HUES64 (cell line): Measurements from ENCODE around the gene IGFALS.

Experiments used
- H3K27ac ChIP-seq: 2 replicates; pipeline ENCODE4 v1.7.0; 2013; ENCODE audit warnings: low read depth, low read length, inconsistent platforms
- H3K27me3 ChIP-seq: 2 replicates; pipeline ENCODE4 v1.6.1; 2013; ENCODE audit warnings: mild to moderate bottlenecking, low read length; ENCODE audit not compliant: insufficient read depth
- H3K36me3 ChIP-seq: 2 replicates; pipeline ENCODE4 v1.6.1; 2013; ENCODE audit warnings: mild to moderate bottlenecking, low read length; ENCODE audit not compliant: insufficient read depth
- H3K4me1 ChIP-seq: 2 replicates; pipeline ENCODE4 v1.6.1; 2013; ENCODE audit warnings: mild to moderate bottlenecking, low read length, moderate library complexity; ENCODE audit not compliant: insufficient read depth
- H3K4me3 ChIP-seq: 2 replicates; pipeline ENCODE4 v1.5.1; 2013; ENCODE audit warnings: mild to moderate bottlenecking, low read length, moderate library complexity
- H3K9ac ChIP-seq: 2 replicates; pipeline ENCODE4 v1.6.1; 2013; ENCODE audit warnings: mild to moderate bottlenecking, low read depth, low read length
- H3K9me3 ChIP-seq: 2 replicates; pipeline ENCODE4 v1.6.1; 2013; ENCODE audit warnings: low read depth, low read length; ENCODE audit not compliant: insufficient read depth
- WGBS: fragments of 150-250, 120-280 bp; methylation state at CpG from one replicate; pipeline ENCODE4 v1.1.7; 2013; ENCODE audit warnings: missing lambda C conversion rate; 5-methylcytosine and 5-hydroxymethylcytosine counted together

Gene IGFALS

GRCh38 chr16:1794908-1795666, 1.6 kb upstream of the IGFALS start:
- Histone ChIP-seq H3K9me3 (peaks cover 21% of the 10 kb centered on the region), H3K4me3 (no peak overlapping the region), H3K27ac (no peak overlapping the region), H3K27me3 (no peaks in the 10 kb centered on the region), H3K36me3 (no peaks in the 10 kb centered on the region), H3K9ac (no peak overlapping the region), H3K4me1 (no peaks in the 10 kb centered on the region)
- whole genome bisulfite sequencing: 92% methylated on average over 32 of the region's 32 CpGs

DNA sequence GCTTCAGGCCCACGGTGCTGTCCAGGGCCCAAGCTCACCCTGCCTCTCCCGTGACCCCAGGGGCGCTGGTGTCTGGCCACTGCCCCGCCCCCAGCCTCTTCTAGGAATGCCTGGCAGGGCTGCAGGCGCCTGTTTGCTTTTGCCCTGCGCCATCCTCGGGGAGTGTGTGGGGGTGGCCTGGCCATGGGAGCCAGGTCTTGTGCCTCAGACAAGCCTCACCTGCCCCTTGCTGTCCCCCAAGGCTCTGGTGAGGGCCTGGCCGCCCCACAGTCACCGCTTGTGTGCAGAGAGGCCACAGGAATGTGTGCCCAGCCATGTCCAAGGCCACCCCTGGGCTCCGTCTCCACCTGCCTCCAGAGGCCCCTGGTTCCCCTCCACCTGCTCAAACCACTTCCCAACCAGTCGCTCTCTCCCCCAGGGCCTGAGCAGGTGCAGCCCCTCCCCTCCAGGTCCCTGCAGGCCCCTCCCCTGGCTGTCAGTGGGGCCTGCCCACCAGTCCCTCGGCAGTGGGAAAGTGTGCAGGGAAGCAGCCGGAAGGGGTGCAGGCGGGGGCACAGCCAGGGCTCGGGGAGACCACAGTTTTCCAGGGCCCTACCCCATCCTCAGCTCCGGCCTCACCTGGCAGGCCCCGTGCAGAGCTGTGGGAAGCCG, 841 bp upstream of the IGFALS start:
- Histone ChIP-seq H3K27ac (no peak overlapping the region), H3K4me1 (no peaks in the 10 kb centered on the region), H3K27me3 (no peaks in the 10 kb centered on the region), H3K9ac (no peak overlapping the region), H3K4me3 (no peak overlapping the region), H3K9me3 (peaks cover 19% of the 10 kb centered on the region), H3K36me3 (no peaks in the 10 kb centered on the region)
- 85% methylated on average over 18 of the region's 18 CpGs for WGBS

- H3K9ac ChIP-seq: no peak overlapping the region
- H3K27ac ChIP-seq: no peak overlapping the region
- H3K9me3 ChIP-seq: peaks cover 9% of the 10 kb centered on the region
- peaks cover 11% of the 10 kb centered on the region for H3K36me3 ChIP-seq
- no peaks in the 10 kb centered on the region for H3K4me1 ChIP-seq
- H3K4me3 ChIP-seq: no peak overlapping the region
- 96% methylated on average over 33 of the region's 33 CpGs for WGBS
- no peaks in the 10 kb centered on the region for H3K27me3 ChIP-seq
Measured at GRCh38 chr16:1792836-1793577, 498 bp downstream of the IGFALS start.

DNA sequence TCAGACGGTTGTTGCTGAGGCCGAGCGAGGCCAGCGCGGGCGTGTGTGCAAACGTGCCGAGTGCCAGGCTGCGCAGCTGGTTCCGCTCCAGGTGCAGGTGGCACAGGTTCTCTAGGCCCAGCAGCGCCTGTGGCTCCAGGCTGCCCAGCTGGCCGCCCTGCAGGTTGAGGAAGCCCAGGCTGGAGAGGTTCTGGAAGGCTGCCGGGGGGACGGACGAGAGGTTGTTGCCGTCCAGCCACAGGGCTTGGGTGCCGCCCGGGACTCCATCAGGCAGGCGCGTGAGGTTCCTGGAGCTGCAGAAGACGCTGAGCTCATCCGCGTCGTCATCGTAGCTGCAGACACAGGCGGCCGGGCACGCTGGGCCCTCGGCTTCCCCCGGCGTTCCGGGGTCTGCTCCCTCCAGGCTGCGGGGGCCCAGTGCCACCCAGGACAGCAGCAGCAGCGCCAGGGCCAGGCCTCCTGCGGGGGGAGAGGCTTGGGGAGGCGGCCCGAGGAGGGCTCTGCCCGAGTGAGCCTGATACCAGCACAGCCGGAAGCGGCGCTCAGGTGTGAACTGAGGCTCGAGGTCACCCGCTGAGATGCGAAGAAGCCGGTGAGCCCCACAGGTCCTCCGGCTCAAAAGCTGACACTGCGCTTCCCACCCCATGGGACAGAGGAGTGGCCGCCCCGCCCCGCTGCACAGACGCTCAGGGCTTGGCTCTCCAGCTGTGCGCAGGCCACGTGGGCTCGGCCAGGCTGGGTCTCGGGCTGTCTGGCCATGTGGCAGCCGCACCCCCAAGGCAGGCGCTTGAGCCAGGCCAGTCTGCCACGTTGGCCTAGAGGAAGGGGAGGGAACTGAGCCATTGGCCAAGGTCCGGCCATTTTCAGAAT, 1.3 kb downstream of the IGFALS start:
- Histone ChIP-seq H3K4me3 (no peak overlapping the region), H3K9ac (no peak overlapping the region), H3K27ac (no peak overlapping the region), H3K9me3 (peaks cover 2% of the 10 kb centered on the region; the same call in 1 of the 2 replicates), H3K4me1 (no peaks in the 10 kb centered on the region), H3K27me3 (no peaks in the 10 kb centered on the region), H3K36me3 (peaks cover 16% of the 10 kb centered on the region)
- 93% methylated on average over 59 of the region's 59 CpGs for WGBS

DNA sequence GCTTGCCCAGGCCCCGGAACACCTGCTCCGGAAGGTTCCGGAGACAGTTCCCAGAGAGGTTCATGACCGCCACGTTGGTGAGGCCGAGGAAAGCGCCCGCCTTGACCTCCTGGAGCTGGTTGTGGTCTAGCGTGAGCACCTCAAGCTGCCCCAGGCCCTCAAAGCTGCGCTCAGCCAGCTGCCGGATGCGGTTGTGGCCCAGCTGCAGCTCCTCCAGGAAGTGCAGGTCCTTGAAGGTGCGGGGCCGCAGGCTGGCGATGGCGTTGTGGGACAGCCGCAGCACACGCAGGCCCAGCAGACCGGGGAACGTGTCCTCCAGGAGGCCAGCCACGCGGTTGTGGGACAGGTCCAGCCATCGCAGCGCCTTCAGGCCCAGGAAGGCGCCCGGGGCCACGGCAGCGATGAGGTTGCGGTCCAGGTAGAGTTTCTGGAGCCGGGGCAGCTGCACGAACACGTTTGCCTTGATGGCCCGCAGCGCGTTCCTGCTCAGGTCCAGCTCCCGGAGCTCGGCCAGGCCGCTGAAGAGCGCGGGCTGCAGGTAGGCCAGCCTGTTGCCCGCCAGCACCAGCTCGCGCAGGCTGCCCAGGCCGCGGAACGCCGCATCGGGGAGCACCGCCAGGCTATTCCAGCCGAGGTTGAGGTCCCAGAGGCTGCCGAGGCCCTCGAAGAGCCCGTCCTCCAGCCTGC, 2.1 kb downstream of the IGFALS start:
- no peaks in the 10 kb centered on the region for H3K27me3 ChIP-seq
- H3K4me1 ChIP-seq: no peaks in the 10 kb centered on the region
- H3K27ac ChIP-seq: no peak overlapping the region
- 94% methylated on average over 53 of the region's 53 CpGs for WGBS
- H3K9me3 ChIP-seq: no peaks in the 10 kb centered on the region
- H3K4me3 ChIP-seq: no peak overlapping the region
- H3K9ac ChIP-seq: no peak overlapping the region
- peaks cover 21% of the 10 kb centered on the region for H3K36me3 ChIP-seq

- Histone ChIP-seq H3K36me3 (peaks cover 26% of the 10 kb centered on the region), H3K9ac (no peak overlapping the region), H3K27me3 (no peaks in the 10 kb centered on the region), H3K4me1 (no peaks in the 10 kb centered on the region), H3K27ac (no peak overlapping the region), H3K4me3 (no peak overlapping the region), H3K9me3 (no peaks in the 10 kb centered on the region)
- 97% methylated on average over 44 of the region's 44 CpGs for WGBS
Measured at GRCh38 chr16:1790611-1791255, 2.8 kb downstream of the IGFALS start.

DNA sequence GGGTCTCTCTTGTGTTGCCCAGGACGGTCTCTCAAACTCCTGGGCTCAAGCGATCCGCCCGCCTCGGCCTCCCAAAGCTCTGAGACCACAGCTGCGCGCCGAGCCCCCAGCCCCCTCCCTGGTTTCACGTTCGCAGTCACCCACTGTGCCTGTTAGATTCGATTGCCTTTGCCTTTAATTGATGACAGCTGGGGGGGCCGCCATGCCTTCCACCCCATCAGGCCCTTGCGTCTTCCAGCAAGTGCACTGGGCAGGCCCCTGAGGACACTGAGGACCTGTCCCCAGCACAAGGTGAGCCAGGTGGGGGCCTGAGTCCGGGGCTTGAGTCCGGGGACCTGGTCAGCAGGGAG, 3.3 kb downstream of the IGFALS start:
- H3K9me3 ChIP-seq: no peaks in the 10 kb centered on the region
- H3K27ac ChIP-seq: no peak overlapping the region
- 95% methylated on average over 15 of the region's 15 CpGs for WGBS
- H3K4me3 ChIP-seq: no peak overlapping the region
- H3K9ac ChIP-seq: no peak overlapping the region
- H3K4me1 ChIP-seq: no peaks in the 10 kb centered on the region
- peaks cover 28% of the 10 kb centered on the region for H3K36me3 ChIP-seq
- H3K27me3 ChIP-seq: no peaks in the 10 kb centered on the region

DNA sequence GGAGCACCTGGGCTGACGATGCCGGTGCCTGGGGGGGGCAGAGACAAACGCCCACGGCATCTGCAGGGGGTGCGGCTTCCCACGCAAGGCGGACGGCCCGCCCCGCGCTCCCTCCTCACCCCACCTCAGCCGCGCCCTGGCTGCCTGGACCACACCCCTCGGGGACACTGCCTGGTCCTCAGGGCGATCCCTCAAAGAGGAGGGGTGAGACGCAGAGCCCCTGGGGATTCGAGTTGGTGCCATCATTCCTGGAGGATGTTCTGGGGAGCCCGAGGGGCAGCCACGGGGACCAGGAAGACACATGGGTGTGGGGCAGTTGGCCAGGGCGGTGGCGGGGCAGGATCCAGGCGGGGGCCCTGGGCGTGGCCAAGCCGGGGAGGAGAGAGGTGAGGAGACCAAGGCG, 3.9 kb downstream of the IGFALS start:
- no peaks in the 10 kb centered on the region for H3K27me3 ChIP-seq
- no peak overlapping the region for H3K9ac ChIP-seq
- no peak overlapping the region for H3K4me3 ChIP-seq
- no peak overlapping the region for H3K27ac ChIP-seq
- peaks cover 30% of the 10 kb centered on the region for H3K36me3 ChIP-seq
- 93% methylated on average over 21 of the region's 25 CpGs for WGBS
- H3K4me1 ChIP-seq: no peaks in the 10 kb centered on the region
- H3K9me3 ChIP-seq: no peaks in the 10 kb centered on the region

- no peaks in the 10 kb centered on the region for H3K27me3 ChIP-seq
- no peak overlapping the region for H3K9ac ChIP-seq
- WGBS: 90% methylated on average over 19 of the region's 19 CpGs
- H3K9me3 ChIP-seq: no peaks in the 10 kb centered on the region
- H3K4me3 ChIP-seq: no peak overlapping the region
- H3K4me1 ChIP-seq: no peaks in the 10 kb centered on the region
- peaks cover 30% of the 10 kb centered on the region for H3K36me3 ChIP-seq
- no peak overlapping the region for H3K27ac ChIP-seq
Measured at GRCh38 chr16:1788708-1789100, 4.8 kb downstream of the IGFALS start.

DNA sequence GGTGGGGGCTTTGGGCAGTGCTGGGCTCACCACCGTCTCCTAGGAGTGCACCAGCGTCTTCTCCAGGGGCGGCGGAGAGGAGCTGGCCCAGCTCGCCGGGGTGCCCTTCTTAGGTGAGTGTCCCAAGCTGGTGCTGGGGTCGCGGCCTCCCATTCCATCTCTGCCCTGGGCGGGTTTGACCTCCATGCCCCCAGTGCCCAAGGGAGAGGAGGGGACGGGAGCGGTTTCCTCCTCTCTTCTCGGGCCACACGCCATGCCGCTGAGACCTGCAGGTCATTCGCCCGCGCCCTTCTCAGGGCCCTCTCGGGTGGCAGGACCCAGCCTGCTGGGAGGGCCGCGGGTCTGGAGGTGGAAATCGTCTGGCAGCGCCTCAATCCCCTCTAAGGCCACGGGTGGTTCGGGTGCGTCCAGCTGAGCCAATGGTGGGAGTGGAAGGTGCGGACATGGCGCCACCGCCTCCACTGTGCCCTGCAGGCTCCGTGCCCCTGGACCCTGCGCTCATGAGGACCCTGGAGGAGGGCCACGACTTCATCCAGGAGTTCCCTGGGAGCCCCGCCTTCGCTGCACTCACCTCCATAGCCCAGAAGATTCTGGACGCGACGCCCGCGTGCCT, 5.3 kb downstream of the IGFALS start:
- Histone ChIP-seq H3K27me3 (no peaks in the 10 kb centered on the region), H3K9me3 (no peaks in the 10 kb centered on the region), H3K4me1 (no peaks in the 10 kb centered on the region), H3K27ac (no peak overlapping the region), H3K36me3 (peaks cover 30% of the 10 kb centered on the region), H3K4me3 (no peak overlapping the region), H3K9ac (no peak overlapping the region)
- WGBS: 94% methylated on average over 38 of the region's 38 CpGs
